Stomach (tissue), 8 donors: ENCODE data around the gene FGD3. TPM values are rescaled to one million over a fixed set of nuclear protein-coding genes. Genes with fewer than 3 reads are reported as not detected.

ENCODE experiments used
- polyA plus RNA-seq, 3 donors: library from polyadenylated mRNA; stranded (reverse); fragments of 200-250 nt; gene quantifications; one replicate each; pipeline ENCODE4 v1.2.3, GENCODE V29; 2013
- total RNA-seq, 5 donors: library from RNA; depleted of rRNA; stranded (reverse); fragments of >200 nt; gene quantifications; one replicate each; pipeline versions ENCODE4 v1.1.0 to v1.2.3, GENCODE V29; 2014 to 2016
- donor health status: healthy with polysubstance abuse.
- donor health status: Bipolar disorder and iron deficiency.
- donor health status: healthy.

The FGD3 gene
- total and polyA plus RNA-seq, 8 donors: 1.7 to 8.8 (median 2.4) TPM

Other genes starting within 250 kb of the FGD3 start
- gene BICD2, start 182.7 kb upstream of the FGD3 start, total RNA-seq: 10 to 100 TPM in 4 of 5 donors, 1 to 10 TPM in 1; 6.4 to 32.6 (median 20.4) TPM
- 10 to 100 TPM in 1 of 3 donors, 1 to 10 TPM in 2; 5.9 to 15.8 (median 6.3) TPM for gene BICD2, start 182.7 kb upstream of the FGD3 start, polyA plus RNA-seq
- gene ZNF484, start 69.5 kb upstream of the FGD3 start, total RNA-seq: 10 to 100 TPM in 3 of 5 donors, under 1 TPM in 2; 0.58 to 21.5 (median 10.7) TPM
- gene ZNF484, start 69.5 kb upstream of the FGD3 start, polyA plus RNA-seq: 1 to 10 TPM in 1 of 3 donors, under 1 TPM in 2; 0.93 to 1.5 (median 1.00) TPM
- gene SUSD3, start 111.2 kb downstream of the FGD3 start, total RNA-seq: 1 to 10 TPM in 3 of 5 donors, not detected in 2; 1.7 to 4.5 (median 2.4) TPM
- gene SUSD3, start 111.2 kb downstream of the FGD3 start, polyA plus RNA-seq: 1 to 10 TPM; 2.0 to 3.4 (median 2.9) TPM
- gene CARD19, start 148.7 kb downstream of the FGD3 start, total RNA-seq: 10 to 100 TPM; 14.3 to 95.1 (median 58.0) TPM
- 10 to 100 TPM; 32.9 to 46.6 (median 44.5) TPM for gene CARD19, start 148.7 kb downstream of the FGD3 start, polyA plus RNA-seq
- 100 to 1,000 TPM in 2 of 5 donors, 10 to 100 TPM in 2, 1 to 10 TPM in 1; 9.3 to 153 (median 30.0) TPM for gene NINJ1, start 186.7 kb downstream of the FGD3 start, total RNA-seq
- gene NINJ1, start 186.7 kb downstream of the FGD3 start, polyA plus RNA-seq: 10 to 100 TPM; 34.2 to 63.3 (median 35.0) TPM
- 100 to 1,000 TPM in 2 of 5 donors, 10 to 100 TPM in 2, 1 to 10 TPM in 1; 1.2 to 700 (median 33.5) TPM for gene WNK2, start 236.6 kb downstream of the FGD3 start, total RNA-seq
- gene WNK2, start 236.6 kb downstream of the FGD3 start, polyA plus RNA-seq: 10 to 100 TPM in 1 of 3 donors, 1 to 10 TPM in 2; 2.9 to 13.8 (median 8.8) TPM